ENCODE data around the gene HOOK1.
"Not testable (repeated sequence)": the region's sequence is repeated elsewhere in the genome, so short reads cannot be mapped to it uniquely, and the experiment has no call there.

The HOOK1 gene

GRCh38 chr1:59897165-59897564 lies 82.4 kb downstream of the HOOK1 start:
- no peaks in the 10 kb centered on the region for H3K4me1 ChIP-seq (ENCODE audit: insufficient read depth, low read length)
- H3K36me3 ChIP-seq (ENCODE audit: insufficient read depth, low read length): no peaks in the 10 kb centered on the region
- H3K9ac ChIP-seq (ENCODE audit: low read depth, low read length): no peak overlapping the region
- H3K9me3 ChIP-seq (ENCODE audit: control insufficient read depth, insufficient read depth, low read length): no peaks in the 10 kb centered on the region

- H3K4me1 ChIP-seq (ENCODE audit: insufficient read depth, low read length): no peaks in the 10 kb centered on the region
- H3K9ac ChIP-seq (ENCODE audit: low read depth, low read length): no peak overlapping the region
- H3K9me3 ChIP-seq (ENCODE audit: control insufficient read depth, insufficient read depth, low read length): no peaks in the 10 kb centered on the region
- H3K36me3 ChIP-seq (ENCODE audit: insufficient read depth, low read length): no peaks in the 10 kb centered on the region
These were observed 84.2 kb downstream of the HOOK1 start for GRCh38 chr1:59898927-59899326.

GRCh38 chr1:59900640-59901039 lies 85.9 kb downstream of the HOOK1 start:
- no peaks in the 10 kb centered on the region; the same call in 1 of the 2 replicates for H3K4me1 ChIP-seq (ENCODE audit: insufficient read depth, low read length)
- no peaks in the 10 kb centered on the region for H3K9me3 ChIP-seq (ENCODE audit: control insufficient read depth, insufficient read depth, low read length)
- H3K36me3 ChIP-seq (ENCODE audit: insufficient read depth, low read length): no peaks in the 10 kb centered on the region
- H3K9ac ChIP-seq (ENCODE audit: low read depth, low read length): no peak overlapping the region

- Histone ChIP-seq H3K36me3 (ENCODE audit: insufficient read depth, low read length) (no peaks in the 10 kb centered on the region), H3K9ac (ENCODE audit: low read depth, low read length) (no peak overlapping the region), H3K9me3 (ENCODE audit: control insufficient read depth, insufficient read depth, low read length) (no peaks in the 10 kb centered on the region), H3K4me1 (ENCODE audit: insufficient read depth, low read length) (no peaks in the 10 kb centered on the region; the same call in 1 of the 2 replicates)
These were observed 87.1 kb downstream of the HOOK1 start for GRCh38 chr1:59901770-59902388.

- Histone ChIP-seq H3K4me1 (ENCODE audit: insufficient read depth, low read length) (no peaks in the 10 kb centered on the region; the same call in 1 of the 2 replicates), H3K9ac (ENCODE audit: low read depth, low read length) (no peak overlapping the region), H3K9me3 (ENCODE audit: control insufficient read depth, insufficient read depth, low read length) (no peaks in the 10 kb centered on the region), H3K36me3 (ENCODE audit: insufficient read depth, low read length) (no peaks in the 10 kb centered on the region)
These were observed 88.5 kb downstream of the HOOK1 start for GRCh38 chr1:59903141-59903754.

- Histone ChIP-seq H3K9ac (ENCODE audit: low read depth, low read length) (no peak overlapping the region), H3K36me3 (ENCODE audit: insufficient read depth, low read length) (no peaks in the 10 kb centered on the region), H3K4me1 (ENCODE audit: insufficient read depth, low read length) (no peaks in the 10 kb centered on the region; the same call in 1 of the 2 replicates), H3K9me3 (ENCODE audit: control insufficient read depth, insufficient read depth, low read length) (no peaks in the 10 kb centered on the region)
These were observed 92.2 kb downstream of the HOOK1 start for GRCh38 chr1:59906931-59907330.

GRCh38 chr1:59908084-59908483 lies 93.3 kb downstream of the HOOK1 start:
- Histone ChIP-seq H3K36me3 (ENCODE audit: insufficient read depth, low read length) (no peaks in the 10 kb centered on the region), H3K4me1 (ENCODE audit: insufficient read depth, low read length) (no peaks in the 10 kb centered on the region; the same call in 1 of the 2 replicates), H3K9ac (ENCODE audit: low read depth, low read length) (no peak overlapping the region), H3K9me3 (ENCODE audit: control insufficient read depth, insufficient read depth, low read length) (no peaks in the 10 kb centered on the region)

GRCh38 chr1:59908682-59909081 lies 93.9 kb downstream of the HOOK1 start:
- no peaks in the 10 kb centered on the region for H3K9me3 ChIP-seq (ENCODE audit: control insufficient read depth, insufficient read depth, low read length)
- no peak overlapping the region for H3K9ac ChIP-seq (ENCODE audit: low read depth, low read length)

GRCh38 chr1:59914791-59915286 lies 100.1 kb downstream of the HOOK1 start:
- not testable (repeated sequence) for H3K4me1 ChIP-seq (ENCODE audit: insufficient read depth, low read length); H3K9me3 ChIP-seq (ENCODE audit: control insufficient read depth, insufficient read depth, low read length); H3K36me3 ChIP-seq (ENCODE audit: insufficient read depth, low read length); H3K9ac ChIP-seq (ENCODE audit: low read depth, low read length)

More at GRCh38 chr1:59908682-59909081, 93.9 kb downstream of the HOOK1 start:
- Histone ChIP-seq H3K36me3 (ENCODE audit: insufficient read depth, low read length) (no peaks in the 10 kb centered on the region), H3K4me1 (ENCODE audit: insufficient read depth, low read length) (no peaks in the 10 kb centered on the region; the same call in 1 of the 2 replicates)

GRCh38 chr1:59915516-59915915 lies 100.8 kb downstream of the HOOK1 start:
- H3K4me1 ChIP-seq (ENCODE audit: insufficient read depth, low read length): no peaks in the 10 kb centered on the region
- no peaks in the 10 kb centered on the region for H3K36me3 ChIP-seq (ENCODE audit: insufficient read depth, low read length)
- no peaks in the 10 kb centered on the region for H3K9me3 ChIP-seq (ENCODE audit: control insufficient read depth, insufficient read depth, low read length)
- no peak overlapping the region for H3K9ac ChIP-seq (ENCODE audit: low read depth, low read length)

- Histone ChIP-seq H3K9me3 (ENCODE audit: control insufficient read depth, insufficient read depth, low read length) (no peaks in the 10 kb centered on the region), H3K4me1 (ENCODE audit: insufficient read depth, low read length) (no peaks in the 10 kb centered on the region), H3K9ac (ENCODE audit: low read depth, low read length) (no peak overlapping the region), H3K36me3 (ENCODE audit: insufficient read depth, low read length) (no peaks in the 10 kb centered on the region)
These were observed 102.5 kb downstream of the HOOK1 start for GRCh38 chr1:59917026-59917784.

GRCh38 chr1:59917785-59918180 lies 103.0 kb downstream of the HOOK1 start:
- Histone ChIP-seq H3K9ac (ENCODE audit: low read depth, low read length) (no peak overlapping the region), H3K36me3 (ENCODE audit: insufficient read depth, low read length) (no peaks in the 10 kb centered on the region), H3K9me3 (ENCODE audit: control insufficient read depth, insufficient read depth, low read length) (no peaks in the 10 kb centered on the region), H3K4me1 (ENCODE audit: insufficient read depth, low read length) (no peaks in the 10 kb centered on the region)

GRCh38 chr1:59919746-59920145 lies 105.0 kb downstream of the HOOK1 start:
- no peaks in the 10 kb centered on the region for H3K4me1 ChIP-seq (ENCODE audit: insufficient read depth, low read length)
- no peaks in the 10 kb centered on the region; the same call in 1 of the 2 replicates for H3K9me3 ChIP-seq (ENCODE audit: control insufficient read depth, insufficient read depth, low read length)
- H3K36me3 ChIP-seq (ENCODE audit: insufficient read depth, low read length): no peaks in the 10 kb centered on the region
- H3K9ac ChIP-seq (ENCODE audit: low read depth, low read length): no peak overlapping the region

GRCh38 chr1:59921258-59921899 lies 106.6 kb downstream of the HOOK1 start:
- not testable (repeated sequence) for H3K4me1 ChIP-seq (ENCODE audit: insufficient read depth, low read length); H3K36me3 ChIP-seq (ENCODE audit: insufficient read depth, low read length); H3K9ac ChIP-seq (ENCODE audit: low read depth, low read length); H3K9me3 ChIP-seq (ENCODE audit: control insufficient read depth, insufficient read depth, low read length)
